Measurements from ENCODE around the gene KDM4B. TPM values are rescaled to one million over a fixed set of nuclear protein-coding genes. Genes with fewer than 3 reads are reported as not detected.
"Not testable (repeated sequence)": the region's sequence is repeated elsewhere in the genome, so short reads cannot be mapped to it uniquely, and the experiment has no call there.

KDM4B gene
- total RNA-seq, 1 experiment from 2014 or later = 35.9 TPM

DNA sequence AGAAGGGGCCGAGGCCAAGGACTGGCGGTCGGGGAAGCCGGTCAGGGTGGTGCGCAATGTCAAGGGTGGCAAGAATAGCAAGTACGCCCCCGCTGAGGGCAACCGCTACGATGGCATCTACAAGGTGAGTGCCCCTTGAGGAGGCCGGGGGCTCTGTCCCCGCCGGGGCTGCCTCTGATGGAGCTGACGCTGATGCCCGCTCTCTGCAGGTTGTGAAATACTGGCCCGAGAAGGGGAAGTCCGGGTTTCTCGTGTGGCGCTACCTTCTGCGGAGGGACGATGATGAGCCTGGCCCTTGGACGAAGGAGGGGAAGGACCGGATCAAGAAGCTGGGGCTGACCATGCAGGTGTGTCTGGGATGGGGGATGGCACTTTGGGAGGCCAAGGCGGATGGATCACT is 18.3 kb upstream of the KDM4B start:
- intact Hi-C loops (cut with micrococcal nuclease); H2AFZ ChIP-seq (ENCODE audit: low read depth, low read length, poor library complexity, severe bottlenecking); H3K27ac ChIP-seq (ENCODE audit: low read depth, low read length); H3K9me2 ChIP-seq (ENCODE audit: insufficient read depth); BruUV-seq (replicated peaks); H3K9me3 ChIP-seq (ENCODE audit: control insufficient read depth in 1 of 2, insufficient read depth in 1 of 2, low read depth in 1 of 2, low read length in 2 of 2); H4K20me1 ChIP-seq (ENCODE audit: insufficient read depth); H3K4me1 ChIP-seq (ENCODE audit: control insufficient read depth in 1 of 2, insufficient read depth in 2 of 2, low read length in 2 of 2); CTCF ChIA-PET; H3K4me2 ChIP-seq (ENCODE audit: low read length); ATAC-seq; H3K27me3 ChIP-seq (ENCODE audit: insufficient read depth, low read length); RAD21 ChIA-PET (ENCODE audit: low non-redundant PET in 1 of 2, low total read pairs in 2 of 2, uncharacterized antibody in 2 of 2, unreplicated experiment in 2 of 2); H3K9ac ChIP-seq (ENCODE audit: low read length); H3K4me3 ChIP-seq (replicated peaks in 1 of 2; ENCODE audit: low read depth in 1 of 2, low read length in 2 of 2); DNase-seq (ENCODE audit: low read depth, low spot score): not testable (repeated sequence)
- Histone ChIP-seq H3K36me3 (ENCODE audit: control insufficient read depth in 1 of 2, insufficient read depth in 2 of 2, low read length in 2 of 2) (peaks cover 48 to 60% of the 10 kb centered on the region in 2 experiments), H3K79me2 (ENCODE audit: insufficient read depth, low read length) (peaks cover 25% of the 10 kb centered on the region)
- POLR2A ChIA-PET = interaction anchor here (0.6 kb wide), 1 partner anchor 21 kb away, joined by 6 read pairs; no protein-coding TSS in a partner anchor

DNA sequence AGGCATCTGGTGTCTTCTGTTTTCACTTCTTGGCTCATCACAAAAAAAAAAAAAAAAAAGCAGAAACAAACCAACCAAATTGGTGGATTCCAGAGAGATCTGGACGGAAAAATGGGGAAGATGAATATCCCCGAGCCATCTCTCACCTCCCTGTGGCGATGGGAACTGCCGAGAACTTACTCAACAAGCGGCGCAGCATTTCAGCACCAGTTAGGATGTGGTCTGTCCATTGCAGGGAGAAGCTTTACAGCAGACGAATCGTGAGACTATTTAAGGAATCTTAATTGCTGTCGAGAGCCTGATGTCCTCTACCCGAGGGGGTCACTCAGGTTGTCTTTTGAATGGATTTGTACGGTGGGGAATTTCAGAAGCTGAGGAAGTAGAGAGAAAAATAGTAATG is 17.3 kb upstream of the KDM4B start:
- H3K4me3 ChIP-seq (replicated peaks in 1 of 2; ENCODE audit: low read depth in 1 of 2, low read length in 2 of 2) = no peak overlapping the region
- ATAC-seq (no peak), DNase-seq (ENCODE audit: low read depth, low spot score) (no peak)
- H4K20me1 ChIP-seq (ENCODE audit: insufficient read depth) = no peaks in the 10 kb centered on the region
- POLR2A ChIA-PET = no interaction called here
- BruUV-seq (replicated peaks) = no TSS peak
- CTCF ChIA-PET = no interaction called here
- intact Hi-C loops (cut with micrococcal nuclease) = no loop called here
- peaks cover 43 to 59% of the 10 kb centered on the region in 2 experiments for H3K36me3 ChIP-seq (ENCODE audit: control insufficient read depth in 1 of 2, insufficient read depth in 2 of 2, low read length in 2 of 2)
- no peak overlapping the region for H2AFZ ChIP-seq (ENCODE audit: low read depth, low read length, poor library complexity, severe bottlenecking)
- no peak overlapping the region for H3K9ac ChIP-seq (ENCODE audit: low read length)
- RAD21 ChIA-PET (ENCODE audit: low non-redundant PET in 1 of 2, low total read pairs in 2 of 2, uncharacterized antibody in 2 of 2, unreplicated experiment in 2 of 2) = no interaction called here
- H3K4me2 ChIP-seq (ENCODE audit: low read length) = no peak overlapping the region
- no peaks in the 10 kb centered on the region for H3K9me3 ChIP-seq (ENCODE audit: control insufficient read depth in 1 of 2, insufficient read depth in 1 of 2, low read depth in 1 of 2, low read length in 2 of 2)
- TF ChIP-seq, protein P1, sequence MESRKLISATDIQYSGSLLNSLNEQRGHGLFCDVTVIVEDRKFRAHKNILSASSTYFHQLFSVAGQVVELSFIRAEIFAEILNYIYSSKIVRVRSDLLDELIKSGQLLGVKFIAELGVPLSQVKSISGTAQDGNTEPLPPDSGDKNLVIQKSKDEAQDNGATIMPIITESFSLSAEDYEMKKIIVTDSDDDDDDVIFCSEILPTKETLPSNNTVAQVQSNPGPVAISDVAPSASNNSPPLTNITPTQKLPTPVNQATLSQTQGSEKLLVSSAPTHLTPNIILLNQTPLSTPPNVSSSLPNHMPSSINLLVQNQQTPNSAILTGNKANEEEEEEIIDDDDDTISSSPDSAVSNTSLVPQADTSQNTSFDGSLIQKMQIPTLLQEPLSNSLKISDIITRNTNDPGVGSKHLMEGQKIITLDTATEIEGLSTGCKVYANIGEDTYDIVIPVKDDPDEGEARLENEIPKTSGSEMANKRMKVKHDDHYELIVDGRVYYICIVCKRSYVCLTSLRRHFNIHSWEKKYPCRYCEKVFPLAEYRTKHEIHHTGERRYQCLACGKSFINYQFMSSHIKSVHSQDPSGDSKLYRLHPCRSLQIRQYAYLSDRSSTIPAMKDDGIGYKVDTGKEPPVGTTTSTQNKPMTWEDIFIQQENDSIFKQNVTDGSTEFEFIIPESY (IDR thresholded peaks at IDR 0.05; ENCODE audit: extremely low read depth, insufficient replicate concordance, low read length) = no peak
- no peak for TF ChIP-seq JUND (IDR thresholded peaks at IDR 0.05)
- no peak for TF ChIP-seq ZNF274 (IDR thresholded peaks at IDR 0.05; ENCODE audit: low read depth, low read length)
- no peak for TF ChIP-seq CBX3 (IDR thresholded peaks at IDR 0.05; ENCODE audit: low read depth)
- no peak for TF ChIP-seq EZH2 (IDR thresholded peaks at IDR 0.05)
- no peak for TF ChIP-seq ZFX (IDR thresholded peaks at IDR 0.05)
- no peak for TF ChIP-seq EZH2phosphoT487 (IDR thresholded peaks at IDR 0.05; ENCODE audit: borderline replicate concordance)
- no peak for TF ChIP-seq POLR2A (IDR thresholded peaks at IDR 0.05; ENCODE audit: borderline replicate concordance, extremely low read depth, insufficient read depth, insufficient read length)
- H3K27ac ChIP-seq (ENCODE audit: low read depth, low read length) = no peak overlapping the region
- no peaks in the 10 kb centered on the region for H3K4me1 ChIP-seq (ENCODE audit: control insufficient read depth in 1 of 2, insufficient read depth in 2 of 2, low read length in 2 of 2)
- no peaks in the 10 kb centered on the region for H3K9me2 ChIP-seq (ENCODE audit: insufficient read depth)
- peaks cover 16% of the 10 kb centered on the region for H3K79me2 ChIP-seq (ENCODE audit: insufficient read depth, low read length)
- H3K27me3 ChIP-seq (ENCODE audit: insufficient read depth, low read length) = no peaks in the 10 kb centered on the region

All from HCT116 (cell line).